Activated naive CD4-positive, alpha-beta T cell treated with Interleukin-2 at 50 U/mL for 16 hours (primary cell): Measurements from ENCODE around the gene ZNF639.

Source experiments
- DNase-seq: peaks from one replicate; pipeline ENCODE4 v3.0.0-alpha.2; 2020

ZNF639 gene

DNA sequence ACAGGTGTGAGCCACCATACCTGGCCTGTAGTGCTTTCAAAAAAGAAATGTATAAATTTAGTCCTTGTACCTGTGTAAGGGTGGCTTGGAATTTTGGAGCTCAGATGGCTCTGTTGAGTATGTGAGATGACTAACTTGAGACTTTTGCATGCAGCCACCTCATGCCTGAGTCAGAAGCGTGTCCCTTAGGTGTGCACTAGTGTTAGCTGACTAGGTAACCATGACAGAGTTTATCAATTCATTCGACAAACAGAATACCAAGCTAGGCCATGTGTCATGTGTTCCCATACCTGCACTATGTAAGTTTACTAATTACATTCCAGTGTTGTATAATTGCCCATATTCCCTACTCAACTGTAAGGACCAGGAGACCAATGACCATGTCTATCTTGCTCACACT lies 4.0 kb upstream of the ZNF639 start:
- no peak for DNase-seq

DNA sequence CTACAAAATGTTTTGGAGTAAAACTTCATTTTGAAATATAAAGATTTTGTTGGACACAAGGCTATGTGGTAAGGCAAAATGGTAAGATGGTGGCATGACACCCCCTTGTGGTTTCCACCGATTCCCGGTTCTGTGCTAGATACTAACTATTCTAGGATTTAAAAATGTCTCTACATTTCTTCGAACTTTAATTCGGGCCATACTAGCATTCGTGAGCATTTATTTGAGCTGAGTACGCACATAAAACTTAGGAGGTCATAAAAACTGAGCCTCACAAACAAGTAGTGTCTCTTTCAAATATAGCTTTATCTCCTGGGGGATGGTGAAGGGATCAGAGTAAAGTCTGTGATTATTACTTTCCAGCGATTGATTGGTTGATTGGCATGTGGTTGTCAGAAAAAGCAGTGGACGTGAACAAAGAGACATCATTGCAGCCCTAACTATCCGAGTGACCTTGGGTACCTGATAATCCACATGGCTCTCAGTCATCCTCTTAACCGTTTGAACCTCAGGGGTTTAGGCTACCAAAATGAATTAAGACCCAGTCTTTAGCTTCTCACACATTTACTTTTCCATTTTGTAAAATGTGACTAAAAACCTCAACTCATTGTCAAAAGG lies 1.1 kb upstream of the ZNF639 start:
- no peak for DNase-seq

GRCh38 chr3:179323197-179324110 lies 623 bp downstream of the ZNF639 start:
- peak; percentile 64 for DNase-seq

GRCh38 chr3:179324270-179324754 lies 1.5 kb downstream of the ZNF639 start:
- no peak for DNase-seq

- no peak for DNase-seq
These were observed 7.6 kb downstream of the ZNF639 start for GRCh38 chr3:179330438-179330837.

- DNase-seq, result no peak
These were observed 9.4 kb downstream of the ZNF639 start for GRCh38 chr3:179332240-179332639.

DNA sequence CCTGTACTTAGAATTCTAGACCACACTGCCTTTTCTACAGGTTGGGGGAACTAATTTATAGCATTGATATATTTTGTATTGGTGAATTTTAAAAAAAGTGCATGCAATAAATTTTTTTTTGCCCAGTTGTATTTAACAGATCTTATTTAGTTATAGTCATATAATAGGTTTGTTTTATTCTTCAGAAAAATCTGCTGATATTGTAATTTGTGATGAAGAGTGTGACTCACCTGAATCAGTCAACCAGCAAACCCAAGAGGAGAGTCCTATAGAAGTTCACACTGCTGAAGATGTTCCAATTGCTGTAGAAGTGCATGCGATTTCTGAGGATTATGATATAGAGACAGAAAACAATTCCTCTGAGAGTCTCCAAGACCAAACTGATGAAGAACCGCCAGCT lies 10.3 kb downstream of the ZNF639 start:
- no peak for DNase-seq

DNA sequence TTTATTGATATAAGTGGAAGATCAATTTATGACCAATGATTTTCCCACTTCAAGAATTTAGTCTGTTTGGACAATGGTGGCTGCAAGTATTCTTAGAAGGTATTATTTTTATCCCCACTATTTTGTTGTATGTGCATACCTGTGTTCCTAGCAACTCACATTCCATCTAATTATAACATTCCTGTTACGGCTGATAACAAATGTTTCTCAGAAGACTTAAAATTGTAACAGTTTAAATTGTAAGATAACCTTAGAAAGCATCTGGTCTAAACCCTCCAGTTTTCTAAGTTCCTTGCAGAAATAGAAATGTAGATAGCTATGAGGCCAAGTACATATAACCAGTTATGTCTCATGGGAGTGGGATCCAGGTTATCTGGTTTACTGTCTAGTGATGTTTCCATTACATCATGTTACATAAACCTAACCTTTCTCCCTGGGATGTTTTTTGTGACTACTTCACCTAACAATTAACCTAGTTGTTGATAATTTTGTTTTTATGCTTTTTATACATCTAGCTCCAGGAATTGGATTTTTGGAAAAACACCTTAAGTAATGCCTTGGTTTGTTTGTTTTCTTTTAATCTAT lies 13.6 kb downstream of the ZNF639 start:
- DNase-seq, result no peak

GRCh38 chr3:179347345-179348194 lies 24.7 kb downstream of the ZNF639 start, which contains the start of gene MFN1:
Gene MFN1 (plus strand): TSS chr3:179347709. CDS start chr3:179348852, 1,143 bp downstream.
- DNase-seq, result peak; percentile 92

GRCh38 chr3:179348325-179349013 lies 25.6 kb downstream of the ZNF639 start:
- DNase-seq, result no peak

GRCh38 chr3:179355996-179356395 lies 33.2 kb downstream of the ZNF639 start:
- DNase-seq, result no peak

DNA sequence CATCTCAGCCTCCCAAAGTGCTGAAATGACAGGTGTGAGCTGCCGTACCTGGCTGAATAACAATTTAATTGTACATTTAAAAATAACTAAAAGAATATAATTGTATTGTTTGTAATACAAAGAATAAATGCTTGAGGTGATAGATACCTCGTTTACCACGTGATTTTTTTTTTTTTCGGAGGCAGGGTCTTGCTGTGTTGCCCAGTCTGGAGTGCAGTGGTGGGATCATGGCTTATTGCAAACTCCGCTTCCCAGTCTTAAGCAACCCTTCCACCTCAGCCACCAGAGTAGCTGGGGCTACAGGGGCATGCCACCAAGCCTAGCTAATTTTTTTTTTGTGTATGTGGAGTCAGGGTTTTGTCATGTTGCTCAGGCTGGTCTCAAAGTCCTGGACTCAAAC lies 40.5 kb downstream of the ZNF639 start:
- no peak for DNase-seq

- no peak for DNase-seq
These were observed 46.8 kb downstream of the ZNF639 start for GRCh38 chr3:179369621-179370020.

GRCh38 chr3:179373938-179374337 lies 51.1 kb downstream of the ZNF639 start:
- no peak for DNase-seq

DNA sequence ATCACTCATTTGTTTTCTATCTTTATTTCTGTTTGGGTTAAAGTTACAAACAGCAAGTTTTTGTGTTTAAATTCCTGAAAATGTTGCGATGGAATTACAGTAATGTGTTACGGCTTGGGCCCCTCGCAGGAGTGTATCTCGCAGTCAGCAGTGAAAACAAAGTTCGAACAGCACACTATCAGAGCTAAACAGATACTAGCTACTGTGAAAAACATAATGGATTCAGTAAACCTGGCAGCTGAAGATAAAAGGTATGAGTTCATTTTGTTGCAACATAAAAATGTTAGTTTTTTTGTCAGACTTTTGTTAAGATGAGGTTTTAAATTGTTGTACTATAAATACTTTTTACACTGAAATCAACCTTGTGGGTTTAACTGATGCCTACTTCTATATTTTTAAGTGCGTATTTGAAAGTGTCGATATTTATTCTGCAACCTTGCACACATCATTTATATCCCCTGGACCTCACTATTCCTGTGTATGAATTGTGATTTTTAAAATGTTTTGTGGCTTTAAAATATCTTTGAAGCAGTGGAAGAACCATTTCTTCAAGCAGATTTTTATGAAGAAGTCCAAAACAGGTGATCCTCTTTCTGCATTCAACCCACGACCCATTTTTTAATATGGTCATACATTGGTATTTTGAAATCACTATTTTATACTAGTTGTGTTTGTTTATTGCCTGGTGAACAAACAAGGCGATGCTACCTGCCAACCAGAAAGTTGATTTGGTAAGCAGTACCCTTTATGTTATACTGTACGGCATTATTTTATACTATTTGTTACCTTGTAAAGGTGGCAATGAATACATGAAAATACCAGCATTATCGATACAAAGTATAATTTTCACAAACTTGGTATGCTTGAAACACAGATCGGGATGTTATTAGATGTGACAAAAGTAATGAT lies 52.5 kb downstream of the ZNF639 start:
- DNase-seq, result no peak

DNA sequence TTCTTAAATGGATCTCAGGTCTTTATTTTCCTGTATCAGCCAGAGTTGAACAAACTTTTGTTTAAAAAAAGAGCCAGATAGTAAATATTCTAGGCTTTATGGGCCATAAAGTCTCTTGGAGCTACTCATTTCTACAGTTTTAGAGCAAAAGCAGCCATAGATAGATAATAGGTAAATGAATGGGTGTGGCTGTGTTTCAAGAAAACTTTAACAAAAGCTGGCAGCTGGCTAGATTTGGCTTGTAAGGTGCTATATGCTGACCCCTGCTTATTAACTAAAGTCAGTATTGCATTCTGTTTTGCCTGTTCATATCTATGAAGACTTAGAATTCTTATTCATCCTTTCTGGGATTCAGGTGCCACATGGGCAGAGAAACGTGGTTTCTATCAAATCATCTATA lies 53.6 kb downstream of the ZNF639 start:
- DNase-seq, result no peak
